HG03520 (cell line): ENCODE measurements around the gene METTL17.
"Not testable (repeated sequence)": the region's sequence is repeated elsewhere in the genome, so short reads cannot be mapped to it uniquely, and the experiment has no call there.

ENCODE experiments used
- ATAC-seq: cut with Tn5 transposase; IDR thresholded peaks from one replicate; pipeline ENCODE4 v1.9.1; 2021; ENCODE audit warnings: mild to moderate bottlenecking, moderate library complexity; ENCODE audit not compliant: unreplicated experiment

METTL17 gene

DNA sequence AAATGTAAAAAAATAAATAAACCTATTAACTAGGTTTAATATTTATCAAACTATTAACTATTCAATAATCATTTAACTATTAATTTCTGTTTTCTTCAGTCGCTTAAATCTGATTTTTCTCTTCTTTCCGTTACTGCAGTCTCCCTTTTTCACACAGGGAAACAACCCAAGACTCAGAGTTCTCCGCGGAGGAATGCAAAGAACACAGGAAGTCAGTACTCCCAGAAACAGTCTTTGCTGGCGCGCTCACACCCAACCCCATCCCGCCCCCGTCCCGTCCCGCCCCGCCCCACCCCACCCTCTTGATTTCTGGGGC is 351 bp upstream of the METTL17 start:
- ATAC-seq, result no peak

DNA sequence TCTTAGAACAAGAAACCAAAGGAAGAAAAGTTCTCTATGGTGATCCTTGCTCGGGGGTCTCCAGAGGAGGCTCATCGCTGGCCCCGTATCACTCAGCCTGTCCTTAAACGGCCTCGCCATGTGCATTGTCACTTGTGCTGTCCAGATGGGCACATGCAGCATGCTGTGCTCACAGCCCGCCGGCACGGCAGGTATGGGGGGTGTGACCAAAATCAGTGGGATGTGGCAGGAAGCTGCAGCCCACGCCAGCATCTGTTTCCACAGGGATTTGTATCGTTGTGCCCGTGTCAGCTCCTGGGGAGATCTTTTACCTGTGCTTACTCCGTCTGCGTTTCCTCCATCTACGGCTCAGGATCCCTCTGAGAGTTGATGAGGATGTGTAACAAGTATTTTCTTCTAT is 6.7 kb downstream of the METTL17 start:
- ATAC-seq, result no peak

DNA sequence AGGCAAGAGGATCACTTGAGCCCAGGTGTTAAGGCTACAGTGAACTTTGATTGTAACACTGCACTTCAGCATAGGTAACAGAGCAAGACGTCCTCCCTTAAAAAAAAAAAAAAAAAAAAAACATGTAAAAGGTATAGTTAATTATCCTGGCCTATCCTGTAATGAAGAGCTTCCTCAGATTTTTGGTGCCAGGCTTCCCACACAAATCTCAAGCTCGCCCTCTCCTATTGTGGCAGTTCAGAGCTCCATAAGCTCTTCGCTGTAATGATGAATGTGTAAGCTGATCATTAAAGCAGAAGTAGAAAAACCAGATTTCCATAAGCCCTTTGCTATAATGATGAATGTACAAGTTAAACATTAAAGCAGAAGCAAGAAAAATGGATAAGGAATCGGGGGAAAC is 7.3 kb downstream of the METTL17 start:
- no peak for ATAC-seq

DNA sequence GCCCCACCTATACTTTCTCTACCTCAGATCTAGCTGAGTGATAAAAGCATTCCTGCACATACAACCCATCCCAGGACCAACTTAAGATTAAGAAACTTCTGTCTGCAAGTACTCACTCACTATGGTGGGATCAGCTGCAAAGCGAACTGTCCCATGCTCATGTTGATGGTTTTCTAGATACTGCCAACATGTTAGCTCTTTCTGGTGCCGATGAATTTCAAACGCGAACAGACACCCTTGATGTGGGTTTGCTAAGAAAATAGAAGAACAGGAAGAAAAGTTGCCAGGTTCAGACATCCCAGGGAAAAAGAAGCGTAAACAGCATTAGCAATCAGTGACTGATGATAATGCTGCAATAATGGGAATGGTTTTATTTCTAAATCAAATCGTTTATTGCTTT is 7.8 kb downstream of the METTL17 start:
- ATAC-seq, result no peak

DNA sequence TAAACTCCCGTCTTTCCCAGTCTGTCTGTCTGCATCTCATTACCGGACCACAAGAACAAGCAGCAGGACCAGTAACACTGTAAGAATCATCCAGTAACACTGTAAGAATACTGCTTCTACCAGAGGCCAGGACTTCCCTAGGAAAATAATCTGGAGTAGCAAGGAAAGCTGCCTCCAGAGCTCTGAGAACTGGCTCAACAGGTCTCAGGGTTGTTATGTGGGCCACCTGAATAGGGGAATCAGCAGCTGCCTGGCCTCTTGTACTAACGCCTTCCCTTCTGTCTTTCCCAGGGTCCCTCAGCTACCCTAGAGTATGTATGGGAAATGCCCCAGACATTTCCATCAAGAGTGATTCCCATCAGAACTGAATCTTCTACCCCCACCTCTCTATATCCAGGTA is 8.4 kb downstream of the METTL17 start:
- no peak for ATAC-seq

DNA sequence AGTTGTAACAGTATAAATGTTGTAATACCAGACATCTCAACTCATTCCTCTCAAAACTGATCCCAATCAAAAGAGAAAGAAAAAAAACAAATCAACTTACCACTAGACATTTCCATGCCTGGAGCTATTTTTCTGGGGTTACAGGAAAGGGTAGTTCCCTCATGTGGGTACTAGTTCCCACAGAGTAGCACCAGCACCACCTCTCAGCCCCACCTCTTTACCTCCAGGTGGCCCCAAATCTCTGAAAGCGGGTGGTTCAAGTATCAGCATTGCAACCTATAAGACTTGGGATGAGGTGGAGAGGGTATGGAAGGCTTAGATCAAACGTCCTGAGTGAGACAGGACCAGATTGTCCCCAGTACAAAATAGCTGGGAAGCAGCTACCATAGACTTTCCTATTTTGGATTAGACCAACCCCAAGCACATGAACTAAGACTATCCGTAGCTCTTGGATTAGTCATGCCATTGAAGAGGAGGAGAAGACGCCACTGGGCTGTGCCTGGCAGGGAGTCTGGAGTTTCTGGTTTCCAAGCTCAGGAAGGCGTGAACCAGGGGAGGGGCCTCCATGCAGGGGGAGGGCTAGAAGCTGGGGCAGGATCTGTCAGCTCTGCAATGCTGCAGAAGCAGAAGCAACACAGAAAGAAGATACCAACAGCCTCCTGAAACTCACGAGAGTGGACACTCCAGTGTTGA is 9.0 kb downstream of the METTL17 start, which contains the start of gene SLC39A2:
Gene SLC39A2 (plus strand): TSS at position 620 of the 693 bp plus-strand sequence. CDS start 154 bp downstream, outside the sequence.
- ATAC-seq, result no peak

DNA sequence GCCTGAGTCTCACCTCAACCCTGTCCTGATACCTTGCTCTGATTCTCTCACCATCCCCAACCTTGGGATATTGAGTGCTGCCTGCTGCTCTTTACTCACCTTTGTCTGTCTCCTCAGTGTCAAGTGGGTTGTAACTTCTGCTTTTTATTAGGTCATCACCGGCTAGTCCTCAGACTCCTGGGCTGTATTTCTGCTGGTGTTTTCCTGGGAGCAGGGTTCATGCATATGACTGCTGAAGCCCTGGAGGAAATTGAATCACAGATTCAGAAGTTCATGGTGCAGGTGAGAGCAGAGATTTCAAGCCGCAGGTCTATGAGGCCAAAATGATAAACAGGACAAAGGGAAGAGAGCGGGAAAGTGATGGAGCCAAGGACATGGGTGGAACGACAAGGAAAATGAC is 9.8 kb downstream of the METTL17 start:
- ATAC-seq, result no peak

DNA sequence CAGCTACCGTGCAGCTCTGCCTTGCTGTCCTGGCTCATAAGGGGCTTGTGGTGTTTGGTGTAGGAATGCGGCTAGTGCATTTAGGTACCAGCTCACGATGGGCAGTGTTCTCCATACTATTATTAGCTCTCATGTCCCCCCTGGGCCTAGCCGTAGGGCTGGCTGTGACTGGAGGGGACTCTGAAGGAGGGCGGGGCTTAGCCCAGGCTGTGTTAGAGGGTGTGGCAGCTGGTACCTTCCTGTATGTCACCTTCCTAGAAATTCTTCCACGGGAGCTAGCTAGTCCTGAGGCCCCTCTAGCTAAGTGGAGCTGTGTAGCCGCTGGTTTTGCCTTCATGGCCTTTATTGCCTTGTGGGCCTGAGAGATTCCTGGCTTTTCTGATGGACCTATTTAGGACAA is 11.4 kb downstream of the METTL17 start:
- no peak for ATAC-seq

DNA sequence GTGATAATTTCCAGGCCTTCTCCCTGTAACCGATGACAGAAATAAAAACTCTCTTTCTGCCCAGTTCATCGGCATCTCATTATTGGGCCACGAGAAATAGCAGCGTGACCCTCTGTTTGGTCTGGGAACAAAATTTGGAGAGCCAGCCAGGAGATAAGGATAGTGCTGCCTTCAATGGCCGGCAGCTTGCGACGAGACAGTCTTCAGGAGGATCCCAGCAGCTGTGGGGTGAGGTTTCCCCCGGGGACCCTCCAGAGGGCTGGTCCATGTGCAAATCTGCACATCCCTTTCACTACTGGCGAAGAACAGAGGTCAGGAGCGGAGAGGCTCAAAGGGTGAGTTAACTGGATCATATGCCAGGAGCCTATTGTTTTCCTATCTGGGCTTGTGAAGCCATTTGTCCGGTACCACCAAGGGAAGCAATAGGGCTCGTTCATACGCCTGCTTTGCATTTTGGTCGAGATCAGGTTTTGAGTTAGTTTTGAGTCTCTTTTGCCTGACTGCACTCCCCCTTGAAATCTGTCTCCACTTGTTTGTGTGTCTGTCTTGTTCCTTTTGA is 14.1 kb downstream of the METTL17 start:
- no peak for ATAC-seq

DNA sequence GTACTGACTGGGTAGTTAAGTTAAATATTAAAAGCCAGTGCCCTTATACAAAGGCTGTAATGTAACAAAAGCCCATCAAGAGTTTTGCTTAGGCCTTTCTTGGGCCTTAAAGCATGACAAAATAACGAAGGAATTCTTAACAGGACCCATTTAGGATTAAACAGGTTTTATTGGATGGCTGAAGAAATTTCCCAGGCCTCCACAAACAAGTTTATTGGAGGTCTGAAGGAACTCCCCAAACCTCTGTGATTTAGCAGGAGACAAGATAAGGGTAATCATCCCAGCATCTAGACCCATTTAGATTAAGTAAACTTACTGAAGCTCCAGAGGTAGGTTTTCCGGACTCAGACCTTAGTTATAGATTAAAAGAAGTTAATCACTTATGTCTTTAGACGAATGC is 19.9 kb downstream of the METTL17 start:
- not testable (repeated sequence) for ATAC-seq

DNA sequence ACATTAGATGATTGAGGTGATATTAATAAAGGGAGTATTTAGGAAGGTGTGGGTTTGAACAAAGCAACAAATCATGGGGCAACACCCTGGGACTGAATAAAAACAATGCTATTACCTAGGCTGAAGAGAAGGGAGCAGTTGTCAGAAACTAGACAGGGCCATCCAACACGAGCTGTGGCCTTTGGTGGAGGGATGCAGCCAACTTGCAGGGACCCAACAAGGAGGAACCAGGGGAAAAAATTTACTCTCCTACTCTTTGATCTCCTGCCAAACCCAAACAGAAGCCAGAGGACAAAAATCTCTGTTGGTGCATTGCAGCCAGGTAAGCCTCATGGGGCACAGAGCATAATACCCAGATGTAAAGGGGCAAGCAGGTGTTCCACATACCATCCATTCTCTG is 21.4 kb downstream of the METTL17 start:
- ATAC-seq, result no peak

DNA sequence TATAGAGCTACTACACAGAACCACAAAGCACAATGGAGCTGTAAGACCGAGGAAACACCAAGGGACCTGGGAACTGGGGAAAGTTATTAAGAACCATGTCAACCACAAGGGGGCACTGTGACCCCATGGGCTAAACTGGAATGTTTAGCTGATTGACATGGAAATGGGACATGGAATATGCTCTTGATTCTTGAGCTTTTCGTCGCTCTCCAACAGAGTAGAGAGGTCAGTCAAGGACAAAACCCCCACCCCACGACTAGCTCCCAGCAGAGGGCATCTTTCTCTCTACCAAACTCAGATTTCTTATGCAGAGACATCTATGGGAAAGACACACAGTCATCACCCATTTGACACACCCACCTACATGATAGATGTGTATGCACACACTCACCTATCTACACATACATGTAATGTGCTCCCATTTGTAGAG is 25.0 kb downstream of the METTL17 start:
- ATAC-seq, result no peak

DNA sequence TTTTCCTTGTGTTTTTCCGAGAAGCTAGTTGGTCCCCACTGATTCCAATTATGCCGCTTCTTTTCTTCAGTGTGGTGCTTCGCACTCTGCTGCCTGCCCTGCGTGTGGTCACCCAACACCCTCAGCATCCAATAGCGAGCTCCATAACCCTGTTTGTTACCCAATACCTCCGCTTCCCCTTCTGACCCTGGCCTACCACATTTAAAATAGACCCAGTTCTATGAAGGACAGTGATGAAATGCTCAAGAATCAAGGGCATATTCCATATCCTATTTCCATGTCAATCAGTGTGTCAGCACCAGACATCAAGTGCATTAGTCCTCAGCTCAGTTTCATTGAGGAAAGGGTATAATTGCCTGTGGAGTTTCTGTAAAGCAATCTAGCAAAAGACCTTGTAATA is 25.5 kb downstream of the METTL17 start:
- ATAC-seq, result no peak

DNA sequence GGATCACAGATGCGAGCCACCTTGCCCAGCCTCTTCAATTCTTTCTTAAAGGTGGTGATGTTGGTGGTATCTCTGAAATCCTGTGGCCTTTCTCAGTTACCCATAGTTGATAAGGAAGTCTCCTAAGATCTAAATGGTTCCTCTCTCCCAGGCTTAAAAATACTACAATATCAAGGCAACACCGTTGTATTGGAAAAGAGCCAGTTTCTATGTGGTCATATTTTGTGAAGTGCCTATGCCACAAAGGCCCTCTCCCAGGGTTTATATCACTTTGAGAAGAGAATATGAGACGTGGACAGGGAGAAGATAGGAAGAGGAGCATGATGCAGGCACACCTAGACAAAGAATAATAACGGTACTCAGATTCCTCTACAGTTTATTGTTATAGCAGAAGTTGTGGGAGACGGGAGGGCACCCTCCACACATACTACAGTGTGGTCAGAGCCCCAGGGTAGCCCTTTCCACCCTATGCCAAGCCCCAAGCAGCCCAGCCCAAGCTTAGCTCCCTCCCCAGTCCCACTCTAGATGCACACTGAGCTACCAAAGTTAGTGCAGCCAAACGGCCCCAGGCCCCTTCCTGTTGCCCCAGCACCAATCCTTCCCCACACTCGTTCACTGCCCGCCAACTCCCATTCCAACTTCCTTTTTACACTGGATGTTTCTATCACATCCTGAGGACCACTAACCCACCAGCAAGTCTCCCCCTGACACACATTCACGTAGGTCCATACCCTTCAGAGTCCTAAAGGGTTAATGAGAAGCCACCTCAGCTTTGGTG is 26.8 kb downstream of the METTL17 start:
- ATAC-seq, result no peak

DNA sequence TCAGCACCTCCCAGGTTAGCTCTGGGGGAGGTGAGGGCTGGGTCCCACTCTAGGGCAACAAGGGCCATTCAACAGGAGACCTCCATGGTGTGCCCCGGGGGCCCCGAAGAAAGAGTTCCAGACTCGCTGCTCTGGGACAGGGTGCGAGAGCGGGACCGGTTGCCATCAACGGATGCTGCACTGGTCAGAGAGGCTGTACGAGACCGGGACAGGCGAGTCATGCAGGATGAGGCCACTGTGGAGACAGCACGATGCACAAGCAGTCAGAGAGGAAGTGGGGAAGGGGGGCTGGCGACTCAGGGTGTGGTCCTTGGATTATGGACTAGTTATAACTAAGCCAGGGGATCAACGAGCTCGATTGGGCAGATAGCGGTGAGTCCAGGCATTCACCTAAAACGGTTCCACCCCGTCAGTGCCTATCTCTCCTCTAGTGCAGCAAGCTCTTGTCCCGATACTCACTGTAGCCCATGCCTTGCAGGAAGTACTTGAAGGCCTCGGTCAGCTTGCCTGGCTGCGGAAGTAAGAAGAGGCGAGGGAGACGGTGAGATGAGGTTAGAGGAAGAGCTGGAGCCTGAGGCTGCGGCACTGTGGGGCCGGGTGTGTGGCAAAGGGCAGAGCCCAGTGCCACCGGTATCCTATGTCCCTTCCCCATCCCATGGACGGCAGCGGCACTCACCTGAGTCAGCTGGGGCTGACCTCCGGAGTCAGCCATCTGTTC is 27.9 kb downstream of the METTL17 start:
- ATAC-seq, result no peak

DNA sequence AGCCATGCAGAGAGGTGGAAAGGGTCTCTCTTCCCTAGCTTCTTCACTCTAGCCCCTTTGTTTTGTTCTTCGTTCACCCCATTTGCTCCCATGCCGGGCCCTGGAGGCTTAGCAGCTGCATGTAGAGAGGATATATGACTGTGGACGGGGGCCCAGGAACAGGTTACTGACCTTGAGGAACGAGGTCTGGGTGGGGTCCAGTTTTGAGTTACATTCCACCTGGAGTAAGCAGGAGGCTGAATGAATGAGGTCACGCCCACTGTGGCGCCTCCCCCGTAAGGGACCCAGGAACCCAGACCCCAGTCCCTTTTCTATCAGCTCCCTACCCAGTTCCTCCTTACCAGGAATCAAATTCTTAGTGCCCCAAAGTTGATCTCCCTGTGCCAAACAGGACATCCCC is 28.5 kb downstream of the METTL17 start:
- ATAC-seq, result no peak

DNA sequence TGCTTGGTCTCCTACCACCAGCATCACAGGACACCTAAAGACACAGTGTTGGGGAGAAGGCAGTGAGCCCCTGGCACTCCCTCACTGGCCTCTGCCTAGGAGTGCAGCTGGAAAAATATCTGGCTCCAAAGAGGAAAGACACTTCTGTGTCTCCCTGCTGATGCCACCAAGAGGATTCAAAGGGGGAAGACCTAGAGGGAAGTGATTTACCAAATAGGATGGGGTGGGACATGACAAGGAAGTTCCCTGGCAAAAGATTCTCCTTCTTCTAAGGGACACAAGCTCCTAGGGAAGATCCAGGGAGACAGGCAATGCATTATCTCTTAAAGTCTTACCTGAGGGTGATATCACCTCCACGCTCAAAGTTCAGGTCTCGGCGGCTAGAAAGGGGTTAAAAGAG is 29.0 kb downstream of the METTL17 start:
- ATAC-seq, result no peak

DNA sequence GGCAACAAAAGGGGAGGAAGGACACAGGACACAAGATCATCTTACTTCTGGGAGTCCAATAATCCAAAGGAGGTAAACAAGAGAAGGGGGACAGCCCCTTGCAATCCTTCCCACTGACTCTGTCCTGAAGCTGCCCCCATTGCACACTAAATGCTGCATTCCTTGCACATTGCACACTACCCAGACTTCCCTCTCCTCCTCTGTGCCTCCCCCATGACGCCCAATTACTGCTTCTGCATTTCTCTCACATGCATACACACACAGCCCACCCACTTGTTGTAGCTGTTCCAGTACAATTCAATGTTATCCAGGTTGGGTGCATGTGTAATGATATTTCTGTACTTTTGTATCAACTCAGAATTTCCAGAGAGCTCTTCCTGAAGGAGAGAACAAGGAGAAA is 29.6 kb downstream of the METTL17 start:
- no peak for ATAC-seq

DNA sequence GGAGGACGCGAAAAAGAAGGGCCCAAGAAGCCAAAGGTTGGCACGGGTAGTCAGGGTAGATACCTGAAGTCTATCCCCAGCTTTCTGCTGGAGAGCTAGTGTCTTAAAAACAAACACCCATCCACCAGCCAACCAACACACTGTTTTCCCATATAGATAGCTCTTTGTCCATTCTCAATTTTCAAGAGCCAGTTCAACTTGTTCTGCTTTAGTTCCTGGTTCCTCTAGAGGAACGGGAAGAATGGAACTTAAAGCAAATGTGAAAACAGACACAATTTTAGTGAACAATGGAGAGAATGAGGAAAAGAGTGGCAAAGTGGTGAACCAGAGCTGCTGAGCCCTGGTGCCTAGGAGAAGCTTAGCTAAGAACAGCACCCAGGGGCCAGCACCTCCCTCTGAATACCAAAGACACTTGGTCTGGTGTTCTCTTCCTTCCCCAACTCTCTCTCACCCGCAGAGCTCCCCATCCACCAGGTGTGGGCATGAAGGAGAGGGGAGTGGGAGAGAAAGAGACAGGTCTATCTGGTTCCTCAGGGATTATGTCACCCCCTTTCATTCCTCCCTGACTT is 31.3 kb downstream of the METTL17 start:
- no peak for ATAC-seq

DNA sequence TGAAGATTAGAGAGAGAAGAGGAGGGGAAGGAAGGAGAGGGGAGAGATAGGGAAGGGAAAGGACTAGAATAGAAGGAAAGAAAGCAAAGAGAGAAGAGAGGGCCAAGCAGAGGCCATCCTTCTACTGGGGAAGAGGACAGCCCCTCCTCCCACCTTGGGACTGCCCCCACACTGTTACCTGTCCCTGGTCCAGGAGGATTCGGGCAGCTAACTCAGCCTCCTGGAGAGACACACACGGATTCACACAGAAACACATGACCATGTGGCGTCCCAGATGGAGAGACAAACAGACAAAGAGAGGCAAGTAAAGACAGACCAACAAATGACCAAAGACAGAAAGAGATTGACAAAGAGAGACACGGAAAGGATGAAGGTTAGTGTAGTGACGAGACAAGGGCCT is 32.9 kb downstream of the METTL17 start:
- ATAC-seq, result no peak

DNA sequence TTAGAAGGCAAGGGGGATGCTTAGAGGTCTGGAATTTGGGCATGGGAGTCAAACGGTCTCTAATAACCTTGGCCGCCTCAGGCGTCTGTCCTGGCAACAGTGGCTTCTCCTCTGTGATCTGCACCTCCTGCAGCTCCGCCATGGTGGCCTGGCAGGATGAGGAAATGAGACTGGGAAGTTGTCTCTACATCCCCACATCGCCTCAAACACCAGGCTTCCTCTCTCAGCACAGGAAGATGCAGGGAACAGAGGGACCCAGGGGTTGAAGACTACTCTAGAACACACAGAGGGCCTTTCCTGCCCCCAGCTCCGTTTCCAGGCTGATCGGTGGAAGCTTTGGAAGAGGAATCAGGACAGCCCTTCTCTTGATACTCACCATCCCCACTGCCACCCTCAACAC is 33.4 kb downstream of the METTL17 start:
- ATAC-seq, result no peak
